Globus pallidus (tissue), 1 donor: ENCODE measurements around the gene COPRS.
A peak's percentile ranks its signal among the peaks of the same experiment; 100 is the strongest.

Experiments used
- DNase-seq: peaks from one replicate; pipeline ENCODE4 v3.0.0-alpha.2; 2015; ENCODE audit warnings: low spot score

The COPRS gene

GRCh38 chr17:31858642-31859486 is at the start of gene COPRS:
COPRS (minus strand) TSS chr17:31859244; CDS start chr17:31859199, 45 bp downstream.
- peak; percentile 87 for DNase-seq

- DNase-seq = no peak
Observed at GRCh38 chr17:31908386-31908785, 49.3 kb upstream of the COPRS start.

- DNase-seq = no peak
Observed at GRCh38 chr17:31907342-31907962, 48.4 kb upstream of the COPRS start.

- no peak for DNase-seq
Observed at GRCh38 chr17:31903401-31903800, 44.4 kb upstream of the COPRS start.

- DNase-seq = no peak
Observed at GRCh38 chr17:31902693-31903092, 43.6 kb upstream of the COPRS start.

GRCh38 chr17:31900877-31901276 is 41.8 kb upstream of the COPRS start:
- no peak for DNase-seq

GRCh38 chr17:31888124-31888523 is 29.1 kb upstream of the COPRS start:
- peak; percentile 52 for DNase-seq

- no peak for DNase-seq
Observed at GRCh38 chr17:31882571-31882970, 23.5 kb upstream of the COPRS start.

GRCh38 chr17:31880311-31880710 is 21.3 kb upstream of the COPRS start:
- DNase-seq = no peak

GRCh38 chr17:31878703-31879073 is 19.6 kb upstream of the COPRS start:
- no peak for DNase-seq

- DNase-seq = no peak
Observed at GRCh38 chr17:31877911-31878702, 19.1 kb upstream of the COPRS start.

GRCh38 chr17:31877341-31877740 is 18.3 kb upstream of the COPRS start:
- DNase-seq = no peak

GRCh38 chr17:31875081-31875480 is 16.0 kb upstream of the COPRS start:
- DNase-seq = no peak

GRCh38 chr17:31869797-31870568 is 10.9 kb upstream of the COPRS start:
- no peak for DNase-seq

- DNase-seq = no peak
Observed at GRCh38 chr17:31869031-31869430, 10.0 kb upstream of the COPRS start.

GRCh38 chr17:31859487-31860008 is 504 bp upstream of the COPRS start:
- DNase-seq = no peak

- peak; percentile 12 for DNase-seq
Observed at GRCh38 chr17:31857920-31858641, 963 bp downstream of the COPRS start.

GRCh38 chr17:31856750-31857149 is 2.3 kb downstream of the COPRS start:
- DNase-seq = no peak

GRCh38 chr17:31854672-31855071 is 4.4 kb downstream of the COPRS start:
- no peak for DNase-seq

GRCh38 chr17:31853911-31854470 is 5.1 kb downstream of the COPRS start:
- no peak for DNase-seq

GRCh38 chr17:31845291-31845690 is 13.8 kb downstream of the COPRS start:
- no peak for DNase-seq
